Lung (tissue), 12 donors: ENCODE results near the gene SYNPO2. TPM values are rescaled to one million over a fixed set of nuclear protein-coding genes. Genes with fewer than 3 reads are reported as not detected.

Experiments used
- ATAC-seq: fragments of 200-7000 bp; cut with Tn5 transposase; one replicate; pipeline ENCODE4 v1.9.1; 2020; ENCODE audit warnings: moderate number of reproducible peaks; ENCODE audit not compliant: insufficient read depth, low FRiP score
- DNase-seq, 3 donors: peaks; one replicate each; pipeline ENCODE4 v3.0.0-alpha.2; 2013 to 2017
- H3K27ac ChIP-seq, 2 donors: one replicate each; pipeline ENCODE4 v1.5.1; 2013; ENCODE audit warnings: mild to moderate bottlenecking in 2 of 2, moderate library complexity in 2 of 2, control low read depth in 1 of 2, inconsistent platforms in 1 of 2, low read depth in 1 of 2, low read length in 1 of 2
- H3K27me3 ChIP-seq, 3 donors: one replicate each; pipeline ENCODE4 v1.5.1; 2013; ENCODE audit warnings: low read length in 2 of 3; ENCODE audit not compliant: control insufficient read depth in 3 of 3, insufficient read depth in 3 of 3
- H3K36me3 ChIP-seq, 4 donors: one replicate each; pipeline ENCODE4 v1.5.1; 2013; ENCODE audit warnings: low read length in 4 of 4, mild to moderate bottlenecking in 1 of 4, moderate library complexity in 1 of 4; ENCODE audit not compliant: control insufficient read depth in 4 of 4, insufficient read depth in 4 of 4
- H3K4me1 ChIP-seq, 5 donors: one replicate each; pipeline ENCODE4 v1.5.1; 2013; ENCODE audit warnings: low read length in 5 of 5, mild to moderate bottlenecking in 2 of 5, moderate library complexity in 1 of 5; ENCODE audit not compliant: control insufficient read depth in 5 of 5, insufficient read depth in 5 of 5
- H3K4me3 ChIP-seq: one replicate; pipeline ENCODE4 v1.5.1; 2013; ENCODE audit warnings: mild to moderate bottlenecking, control low read depth, moderate library complexity
- H3K9ac ChIP-seq, 2 donors: one replicate each; pipeline ENCODE4 v1.5.1; 2013; ENCODE audit warnings: low read length in 2 of 2, control low read depth in 1 of 2; ENCODE audit not compliant: insufficient read depth in 1 of 2
- H3K9me3 ChIP-seq, 4 donors: one replicate each; pipeline ENCODE4 v1.5.1; 2013; ENCODE audit warnings: low read length in 3 of 4, mild to moderate bottlenecking in 1 of 4, moderate library complexity in 1 of 4; ENCODE audit not compliant: control insufficient read depth in 4 of 4, insufficient read depth in 3 of 4
- WGBS, 2 donors: extraction: QIAGEN DNeasy Blood & Tissue Kit; methylation state at CpG; one replicate each; pipeline ENCODE4 v1.1.7; 2013; 5-methylcytosine and 5-hydroxymethylcytosine counted together
- polyA plus RNA-seq, 2 donors: library from polyadenylated mRNA; stranded (reverse); fragments of 200-250 nt; gene quantifications; one replicate each; pipeline ENCODE4 v1.2.1, GENCODE V29; 2013
- total RNA-seq, 2 donors: library from RNA; depleted of rRNA in 1 of 2; stranded (reverse); fragments of >200 nt in 1 of 2; gene quantifications; one replicate each; pipeline ENCODE4 v1.2.1, GENCODE V29; 2014 to 2021
- TF ChIP-seq, protein P1 (sequence below): IDR thresholded peaks from 2 replicates; pipeline ENCODE4 v1.5.1; 2012; ENCODE audit warnings: mild to moderate bottlenecking; ENCODE audit errors: control extremely low read depth, extremely low read depth
- donor health status: control.
- donor health status: control.
- donor health status: Bipolar disorder and iron deficiency.
- donor health status: healthy.
- donor health status: DM: yes; HTN: yes; CAD: no.

SYNPO2 gene
- total and polyA plus RNA-seq, 4 donors = 3.5 to 27.6 (median 10.1) TPM

DNA sequence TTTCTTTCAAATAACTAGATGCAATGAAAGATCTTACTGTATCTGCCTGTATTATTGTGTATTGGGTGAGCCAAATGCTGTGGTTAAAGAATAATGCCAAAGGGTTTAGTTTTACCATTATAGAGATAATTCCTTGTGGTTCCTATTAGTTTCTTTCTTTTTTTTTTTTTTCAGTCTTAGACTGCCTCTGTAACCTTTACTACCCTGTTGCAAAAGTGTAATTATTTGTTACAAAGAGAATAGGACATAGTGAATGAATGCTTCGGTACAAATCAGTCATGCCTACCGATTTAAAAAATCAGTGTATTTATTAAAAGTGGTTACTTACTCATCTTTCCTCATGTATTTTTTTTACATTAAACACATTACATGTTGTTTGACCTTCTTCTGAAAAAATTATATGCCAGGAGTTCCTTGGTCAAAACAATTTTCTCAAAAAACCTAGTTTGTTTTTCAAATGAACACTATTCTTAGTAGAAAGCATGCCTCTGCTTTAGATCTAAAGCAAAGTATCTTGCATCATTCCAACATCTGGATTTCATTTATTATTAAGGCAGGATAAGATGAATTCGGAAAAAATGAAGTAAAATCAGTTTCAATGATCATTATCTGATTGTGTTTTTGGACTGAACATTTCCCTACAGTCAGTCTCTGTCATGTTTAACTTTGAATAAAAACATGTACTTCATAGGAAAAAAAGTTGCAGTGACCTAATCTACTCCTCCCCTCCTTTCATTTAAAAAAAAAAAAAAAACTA is 21.2 kb upstream of the SYNPO2 start:
- ATAC-seq = no peak
- H3K9ac ChIP-seq = no peak overlapping the region
- TF ChIP-seq, protein P1, sequence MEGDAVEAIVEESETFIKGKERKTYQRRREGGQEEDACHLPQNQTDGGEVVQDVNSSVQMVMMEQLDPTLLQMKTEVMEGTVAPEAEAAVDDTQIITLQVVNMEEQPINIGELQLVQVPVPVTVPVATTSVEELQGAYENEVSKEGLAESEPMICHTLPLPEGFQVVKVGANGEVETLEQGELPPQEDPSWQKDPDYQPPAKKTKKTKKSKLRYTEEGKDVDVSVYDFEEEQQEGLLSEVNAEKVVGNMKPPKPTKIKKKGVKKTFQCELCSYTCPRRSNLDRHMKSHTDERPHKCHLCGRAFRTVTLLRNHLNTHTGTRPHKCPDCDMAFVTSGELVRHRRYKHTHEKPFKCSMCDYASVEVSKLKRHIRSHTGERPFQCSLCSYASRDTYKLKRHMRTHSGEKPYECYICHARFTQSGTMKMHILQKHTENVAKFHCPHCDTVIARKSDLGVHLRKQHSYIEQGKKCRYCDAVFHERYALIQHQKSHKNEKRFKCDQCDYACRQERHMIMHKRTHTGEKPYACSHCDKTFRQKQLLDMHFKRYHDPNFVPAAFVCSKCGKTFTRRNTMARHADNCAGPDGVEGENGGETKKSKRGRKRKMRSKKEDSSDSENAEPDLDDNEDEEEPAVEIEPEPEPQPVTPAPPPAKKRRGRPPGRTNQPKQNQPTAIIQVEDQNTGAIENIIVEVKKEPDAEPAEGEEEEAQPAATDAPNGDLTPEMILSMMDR = no peak

GRCh38 chr4:118869808-118870342 is 18.8 kb upstream of the SYNPO2 start:
- Histone ChIP-seq H3K4me3 (no peak overlapping the region), H3K9ac (no peak overlapping the region), H3K36me3 (no peaks in the 10 kb centered on the region), H3K27me3 (no peaks in the 10 kb centered on the region), H3K9me3 (no peaks in the 10 kb centered on the region), H3K4me1 (peaks cover 0 to 5% (median 0%) of the 10 kb centered on the region in 5 donors), H3K27ac (no peak overlapping the region)
- no peak for ATAC-seq
- 73 to 75% methylated on average over 2 of the region's 2 CpGs for WGBS, 2 donors
- TF ChIP-seq, protein P1 = no peak
- peak in 1 of 3 donors; percentile 39 for DNase-seq

More for the DNA sequence above, 21.2 kb upstream of the SYNPO2 start:
- H3K4me1 ChIP-seq = peaks cover 0 to 5% (median 0%) of the 10 kb centered on the region in 5 donors
- H3K27me3 ChIP-seq = no peaks in the 10 kb centered on the region
- H3K27ac ChIP-seq = no peak overlapping the region
- H3K4me3 ChIP-seq = no peak overlapping the region
- WGBS, 2 donors = 93% methylated on average over 3 of the region's 3 CpGs
- H3K36me3 ChIP-seq = no peaks in the 10 kb centered on the region
- no peaks in the 10 kb centered on the region for H3K9me3 ChIP-seq
- no peak for DNase-seq

GRCh38 chr4:118872181-118872580 is 16.5 kb upstream of the SYNPO2 start:
- H3K27ac ChIP-seq = no peak overlapping the region
- no peaks in the 10 kb centered on the region for H3K9me3 ChIP-seq
- TF ChIP-seq, protein P1 = no peak
- 75 to 81% methylated on average over 4 of the region's 4 CpGs for WGBS, 2 donors
- DNase-seq (no peak), ATAC-seq (no peak)
- H3K4me3 ChIP-seq = no peak overlapping the region
- peaks cover 0 to 5% (median 0%) of the 10 kb centered on the region in 5 donors for H3K4me1 ChIP-seq
- no peak overlapping the region for H3K9ac ChIP-seq
- no peaks in the 10 kb centered on the region for H3K27me3 ChIP-seq
- H3K36me3 ChIP-seq = no peaks in the 10 kb centered on the region
